Measurements from ENCODE around the gene COL5A2.

DNA sequence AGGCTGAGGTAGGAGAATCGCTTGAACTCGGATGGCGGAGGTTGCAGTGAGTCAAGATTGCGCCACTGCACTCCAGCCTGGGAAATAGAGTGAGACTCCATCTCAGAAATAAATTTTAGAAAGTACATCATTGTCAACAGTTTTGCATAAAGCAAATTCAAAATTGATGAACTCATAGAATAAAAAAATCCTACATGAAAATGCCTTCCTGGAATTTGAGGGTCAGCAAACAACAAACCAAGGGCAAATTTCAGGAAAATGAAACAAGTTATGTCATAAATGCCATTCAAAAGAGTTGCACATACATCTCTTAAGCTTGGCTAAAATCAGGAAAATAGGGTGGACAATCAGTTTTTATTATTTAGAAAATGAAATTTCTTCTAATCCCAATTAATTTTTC, 45.1 kb downstream of the COL5A2 start:
- TF ChIP-seq, protein P1, sequence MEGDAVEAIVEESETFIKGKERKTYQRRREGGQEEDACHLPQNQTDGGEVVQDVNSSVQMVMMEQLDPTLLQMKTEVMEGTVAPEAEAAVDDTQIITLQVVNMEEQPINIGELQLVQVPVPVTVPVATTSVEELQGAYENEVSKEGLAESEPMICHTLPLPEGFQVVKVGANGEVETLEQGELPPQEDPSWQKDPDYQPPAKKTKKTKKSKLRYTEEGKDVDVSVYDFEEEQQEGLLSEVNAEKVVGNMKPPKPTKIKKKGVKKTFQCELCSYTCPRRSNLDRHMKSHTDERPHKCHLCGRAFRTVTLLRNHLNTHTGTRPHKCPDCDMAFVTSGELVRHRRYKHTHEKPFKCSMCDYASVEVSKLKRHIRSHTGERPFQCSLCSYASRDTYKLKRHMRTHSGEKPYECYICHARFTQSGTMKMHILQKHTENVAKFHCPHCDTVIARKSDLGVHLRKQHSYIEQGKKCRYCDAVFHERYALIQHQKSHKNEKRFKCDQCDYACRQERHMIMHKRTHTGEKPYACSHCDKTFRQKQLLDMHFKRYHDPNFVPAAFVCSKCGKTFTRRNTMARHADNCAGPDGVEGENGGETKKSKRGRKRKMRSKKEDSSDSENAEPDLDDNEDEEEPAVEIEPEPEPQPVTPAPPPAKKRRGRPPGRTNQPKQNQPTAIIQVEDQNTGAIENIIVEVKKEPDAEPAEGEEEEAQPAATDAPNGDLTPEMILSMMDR (IDR thresholded peaks at IDR 0.05), result no peak
- TF ChIP-seq POLR2A (IDR thresholded peaks at IDR 0.05), result no peak
